ENCODE data around the gene SLC38A1. TPM values are rescaled to one million over a fixed set of nuclear protein-coding genes. Genes with fewer than 3 reads are reported as not detected.

SLC38A1 gene
- total and polyA plus RNA-seq, 2 experiments from 2014 or later, result 79.9 to 92.0 TPM

- Histone ChIP-seq H4K20me1 (ENCODE audit: insufficient read depth) (peaks cover 2% of the 10 kb centered on the region; the same call in 1 of the 2 replicates), H2AFZ (no peak overlapping the region), H3F3A (ENCODE audit: insufficient read depth) (no peaks in the 10 kb centered on the region), H3K79me2 (ENCODE audit: insufficient read depth) (peaks cover 99% of the 10 kb centered on the region), H3K4me3 (no peak overlapping the region), H3K9me2 (ENCODE audit: insufficient read depth) (no peaks in the 10 kb centered on the region; the same call in 1 of the 2 replicates), H3K9me3 (ENCODE audit: low read depth) (no peaks in the 10 kb centered on the region), H3K4me2 (ENCODE audit: unreplicated experiment) (no peak overlapping the region), H3K9ac (no peak overlapping the region), H3K36me3 (ENCODE audit: low read depth) (0 out of 2 replicates have a peak, but pooled peaks cover 8% of the 10 kb centered on the region), H3K27me3 (replicated peaks; ENCODE audit: insufficient read depth) (no peaks in the 10 kb centered on the region), H3K27ac (no peak overlapping the region), H3K4me1 (ENCODE audit: insufficient read depth) (no peaks in the 10 kb centered on the region)
- WGBS, 2 experiments (ENCODE audit: low coverage in 1 of 2, low lambda C conversion rate in 2 of 2, missing lambda C conversion rate in 2 of 2), result 93% methylated on average over 15 of the region's 15 CpGs
- in situ Hi-C loops (cut with MboI), result no loop called here
- no peak for DNase-seq
- TF ChIP-seq EZH2phosphoT487 (IDR thresholded peaks at IDR 0.05; ENCODE audit: insufficient read depth, low read depth), result no peak
- TF ChIP-seq EZH2 (IDR thresholded peaks at IDR 0.05; ENCODE audit: insufficient read depth, poor library complexity, severe bottlenecking), result no peak
Observed at GRCh38 chr12:46246021-46246700, 22.7 kb downstream of the SLC38A1 start.

DNA sequence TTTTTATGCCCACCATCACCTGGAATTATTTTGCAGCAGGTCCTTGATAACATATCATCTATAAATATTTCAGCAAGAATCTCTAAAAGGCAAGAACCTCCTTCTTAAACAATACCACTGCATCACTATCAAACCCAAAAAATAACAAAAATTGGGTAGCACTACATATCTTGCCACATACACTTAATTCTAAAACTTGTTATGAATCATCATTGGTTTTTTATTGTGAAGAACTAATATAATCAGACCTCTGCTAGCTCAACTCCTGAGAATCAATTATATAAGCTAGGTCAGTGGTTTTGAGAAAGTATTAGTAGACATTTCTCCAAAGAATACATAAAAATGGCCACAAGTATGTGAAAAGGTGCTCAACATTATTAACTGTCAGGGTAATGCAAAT is 23.8 kb downstream of the SLC38A1 start:
- Histone ChIP-seq H3K9ac (no peak overlapping the region), H3F3A (ENCODE audit: insufficient read depth) (no peaks in the 10 kb centered on the region), H3K4me2 (ENCODE audit: unreplicated experiment) (no peak overlapping the region), H3K4me1 (ENCODE audit: insufficient read depth) (no peaks in the 10 kb centered on the region), H3K9me3 (ENCODE audit: low read depth) (no peaks in the 10 kb centered on the region), H2AFZ (no peak overlapping the region), H3K4me3 (no peak overlapping the region), H3K9me2 (ENCODE audit: insufficient read depth) (no peaks in the 10 kb centered on the region; the same call in 1 of the 2 replicates), H3K27me3 (replicated peaks; ENCODE audit: insufficient read depth) (no peaks in the 10 kb centered on the region), H4K20me1 (ENCODE audit: insufficient read depth) (peaks cover 2% of the 10 kb centered on the region; the same call in 1 of the 2 replicates), H3K36me3 (ENCODE audit: low read depth) (0 out of 2 replicates have a peak, but pooled peaks cover 8% of the 10 kb centered on the region), H3K79me2 (ENCODE audit: insufficient read depth) (peaks cover 99% of the 10 kb centered on the region), H3K27ac (no peak overlapping the region)
- no peak for DNase-seq
- TF ChIP-seq EZH2 (IDR thresholded peaks at IDR 0.05; ENCODE audit: insufficient read depth, poor library complexity, severe bottlenecking) (no peak), EZH2phosphoT487 (IDR thresholded peaks at IDR 0.05; ENCODE audit: insufficient read depth, low read depth) (no peak)
- in situ Hi-C loops (cut with MboI), result no loop called here

GRCh38 chr12:46244273-46244915 is 24.4 kb downstream of the SLC38A1 start:
- Histone ChIP-seq H2AFZ (no peak overlapping the region), H3K9me2 (ENCODE audit: insufficient read depth) (no peaks in the 10 kb centered on the region; the same call in 1 of the 2 replicates), H3K4me1 (ENCODE audit: insufficient read depth) (no peaks in the 10 kb centered on the region), H3F3A (ENCODE audit: insufficient read depth) (no peaks in the 10 kb centered on the region), H3K9ac (no peak overlapping the region), H3K9me3 (ENCODE audit: low read depth) (no peaks in the 10 kb centered on the region), H4K20me1 (ENCODE audit: insufficient read depth) (peaks cover 2% of the 10 kb centered on the region), H3K36me3 (ENCODE audit: low read depth) (peaks cover 14% of the 10 kb centered on the region), H3K27me3 (replicated peaks; ENCODE audit: insufficient read depth) (no peaks in the 10 kb centered on the region), H3K27ac (no peak overlapping the region), H3K4me3 (no peak overlapping the region), H3K79me2 (ENCODE audit: insufficient read depth) (peaks cover 99% of the 10 kb centered on the region), H3K4me2 (ENCODE audit: unreplicated experiment) (no peak overlapping the region)
- TF ChIP-seq EZH2phosphoT487 (IDR thresholded peaks at IDR 0.05; ENCODE audit: insufficient read depth, low read depth) (no peak), EZH2 (IDR thresholded peaks at IDR 0.05; ENCODE audit: insufficient read depth, poor library complexity, severe bottlenecking) (no peak)
- DNase-seq, result no peak
- in situ Hi-C loops (cut with MboI), result no loop called here
- 89 to 100% methylated on average over 1 of the region's 1 CpG for WGBS, 2 experiments (ENCODE audit: low coverage in 1 of 2, low lambda C conversion rate in 2 of 2, missing lambda C conversion rate in 2 of 2)

GRCh38 chr12:46242569-46242968 is 26.3 kb downstream of the SLC38A1 start:
- H3K9ac ChIP-seq, result no peak overlapping the region
- H3K4me2 ChIP-seq (ENCODE audit: unreplicated experiment), result no peak overlapping the region
- 67 to 71% methylated on average over 2 of the region's 2 CpGs for WGBS, 2 experiments (ENCODE audit: low coverage in 1 of 2, low lambda C conversion rate in 2 of 2, missing lambda C conversion rate in 2 of 2)
- no peak for TF ChIP-seq EZH2phosphoT487 (IDR thresholded peaks at IDR 0.05; ENCODE audit: insufficient read depth, low read depth)
- TF ChIP-seq EZH2 (IDR thresholded peaks at IDR 0.05; ENCODE audit: insufficient read depth, poor library complexity, severe bottlenecking), result no peak
- no peak overlapping the region for H2AFZ ChIP-seq
- H3K36me3 ChIP-seq (ENCODE audit: low read depth), result peaks cover 24% of the 10 kb centered on the region
- in situ Hi-C loops (cut with MboI), result no loop called here
- no peaks in the 10 kb centered on the region; the same call in none of the 2 replicates for H4K20me1 ChIP-seq (ENCODE audit: insufficient read depth)
- no peaks in the 10 kb centered on the region for H3K9me3 ChIP-seq (ENCODE audit: low read depth)
- no peak overlapping the region for H3K27ac ChIP-seq
- no peaks in the 10 kb centered on the region for H3K27me3 ChIP-seq (replicated peaks; ENCODE audit: insufficient read depth)
- no peak for DNase-seq
- H3K4me3 ChIP-seq, result no peak overlapping the region
- H3F3A ChIP-seq (ENCODE audit: insufficient read depth), result no peaks in the 10 kb centered on the region
- peaks cover 99% of the 10 kb centered on the region for H3K79me2 ChIP-seq (ENCODE audit: insufficient read depth)
- no peaks in the 10 kb centered on the region for H3K4me1 ChIP-seq (ENCODE audit: insufficient read depth)
- no peaks in the 10 kb centered on the region for H3K9me2 ChIP-seq (ENCODE audit: insufficient read depth)
